GM19324 (cell line): ENCODE results near the gene NMUR1.
"Not testable (repeated sequence)": the region's sequence is repeated elsewhere in the genome, so short reads cannot be mapped to it uniquely, and the experiment has no call there.

Experiments
- ATAC-seq: cut with Tn5 transposase; IDR thresholded peaks from one replicate; pipeline ENCODE4 v1.9.1; 2021; ENCODE audit warnings: mild to moderate bottlenecking, moderate library complexity; ENCODE audit not compliant: unreplicated experiment, low FRiP score

Gene NMUR1

GRCh38 chr2:231530099-231531011 lies at the start of gene NMUR1:
Gene NMUR1, minus strand, starts transcription at chr2:231530445. Its CDS starts 84 bp downstream, at chr2:231530361.
- no peak for ATAC-seq

- no peak for ATAC-seq
Observed at GRCh38 chr2:231579560-231579959, 49.3 kb upstream of the NMUR1 start.

- ATAC-seq: not testable (repeated sequence)
Observed at GRCh38 chr2:231578655-231579054, 48.4 kb upstream of the NMUR1 start.

GRCh38 chr2:231576465-231576864 lies 46.2 kb upstream of the NMUR1 start:
- no peak for ATAC-seq

- ATAC-seq: no peak
Observed at GRCh38 chr2:231575612-231576256, 45.5 kb upstream of the NMUR1 start.

GRCh38 chr2:231573698-231574421 lies 43.6 kb upstream of the NMUR1 start:
- no peak for ATAC-seq

GRCh38 chr2:231573096-231573495 lies 42.9 kb upstream of the NMUR1 start:
- ATAC-seq: no peak

GRCh38 chr2:231571661-231572191 lies 41.5 kb upstream of the NMUR1 start:
- ATAC-seq: no peak

- ATAC-seq: not testable (repeated sequence)
Observed at GRCh38 chr2:231570915-231571314, 40.7 kb upstream of the NMUR1 start.

- ATAC-seq: no peak
Observed at GRCh38 chr2:231568785-231569435, 38.7 kb upstream of the NMUR1 start.

- ATAC-seq: no peak
Observed at GRCh38 chr2:231568098-231568784, 38.0 kb upstream of the NMUR1 start.

- ATAC-seq: no peak
Observed at GRCh38 chr2:231567159-231567558, 36.9 kb upstream of the NMUR1 start.

- no peak for ATAC-seq
Observed at GRCh38 chr2:231565887-231566594, 35.8 kb upstream of the NMUR1 start.

- ATAC-seq: no peak
Observed at GRCh38 chr2:231563378-231563961, 33.2 kb upstream of the NMUR1 start.

GRCh38 chr2:231557571-231558217 lies 27.4 kb upstream of the NMUR1 start:
- no peak for ATAC-seq

GRCh38 chr2:231556981-231557380 lies 26.7 kb upstream of the NMUR1 start:
- ATAC-seq: no peak

GRCh38 chr2:231556496-231556895 lies 26.3 kb upstream of the NMUR1 start:
- ATAC-seq: not testable (repeated sequence)
